ENCODE measurements around the gene B3GNT9.
A peak's percentile ranks its signal among the peaks of the same experiment; 100 is the strongest.

B3GNT9 gene

GRCh38 chr16:67193536-67193935 lies 42.7 kb upstream of the B3GNT9 start:
- Histone ChIP-seq H3K9me3 (ENCODE audit: control insufficient read depth in 2 of 2, low read length in 2 of 2) (no peaks in the 10 kb centered on the region), H3K4me1 (ENCODE audit: control insufficient read depth in 2 of 2, insufficient read depth in 2 of 2, low read length in 2 of 2) (peaks cover 38 to 39% of the 10 kb centered on the region in 2 donors), H3K27ac (ENCODE audit: low read depth in 2 of 2, low read length in 2 of 2) (no peak overlapping the region), H3K36me3 (ENCODE audit: control insufficient read depth in 2 of 2, insufficient read depth in 2 of 2, low read length in 2 of 2) (peaks cover 40 to 49% of the 10 kb centered on the region in 2 donors), H3K27me3 (ENCODE audit: control insufficient read depth in 2 of 2, insufficient read depth in 2 of 2, low read length in 2 of 2) (no peaks in the 10 kb centered on the region), H3K4me3 (ENCODE audit: low read length in 2 of 2) (peak overlapping the region in 1 of 2 donors; percentile 97), H3K9ac (ENCODE audit: low read depth in 1 of 2, low read length in 2 of 2) (peak overlapping the region; percentile 87 to 93)

- peak overlapping the region; percentile 87 to 93 for H3K9ac ChIP-seq (ENCODE audit: low read depth in 1 of 2, low read length in 2 of 2)
- H3K4me1 ChIP-seq (ENCODE audit: control insufficient read depth in 2 of 2, insufficient read depth in 2 of 2, low read length in 2 of 2) = peaks cover 31 to 32% of the 10 kb centered on the region in 2 donors
- peaks cover 37 to 44% of the 10 kb centered on the region in 2 donors for H3K36me3 ChIP-seq (ENCODE audit: control insufficient read depth in 2 of 2, insufficient read depth in 2 of 2, low read length in 2 of 2)
- H3K27ac ChIP-seq (ENCODE audit: low read depth in 2 of 2, low read length in 2 of 2) = no peak overlapping the region
- H3K9me3 ChIP-seq (ENCODE audit: control insufficient read depth in 2 of 2, low read length in 2 of 2) = no peaks in the 10 kb centered on the region
- peak overlapping the region; percentile 90 to 97 for H3K4me3 ChIP-seq (ENCODE audit: low read length in 2 of 2)
- no peaks in the 10 kb centered on the region for H3K27me3 ChIP-seq (ENCODE audit: control insufficient read depth in 2 of 2, insufficient read depth in 2 of 2, low read length in 2 of 2)
These were observed 42.1 kb upstream of the B3GNT9 start for GRCh38 chr16:67192781-67193361.

GRCh38 chr16:67191995-67192681 lies 41.3 kb upstream of the B3GNT9 start, which contains the start of gene E2F4:
Gene E2F4 (plus strand): TSS chr16:67192155. CDS start chr16:67192228, 73 bp downstream.
- no peaks in the 10 kb centered on the region for H3K27me3 ChIP-seq (ENCODE audit: control insufficient read depth in 2 of 2, insufficient read depth in 2 of 2, low read length in 2 of 2)
- H3K9ac ChIP-seq (ENCODE audit: low read depth in 1 of 2, low read length in 2 of 2) = peak within 1 kb of the TSS; percentile 87 to 93
- H3K4me1 ChIP-seq (ENCODE audit: control insufficient read depth in 2 of 2, insufficient read depth in 2 of 2, low read length in 2 of 2) = peaks cover 26 to 28% of the 10 kb centered on the region in 2 donors
- peak within 1 kb of the TSS; percentile 90 to 97 for H3K4me3 ChIP-seq (ENCODE audit: low read length in 2 of 2)
- peaks cover 30 to 37% of the 10 kb centered on the region in 2 donors for H3K36me3 ChIP-seq (ENCODE audit: control insufficient read depth in 2 of 2, insufficient read depth in 2 of 2, low read length in 2 of 2)
- no peaks in the 10 kb centered on the region for H3K9me3 ChIP-seq (ENCODE audit: control insufficient read depth in 2 of 2, low read length in 2 of 2)
- peak within 1 kb of the TSS; percentile 37 to 67 for H3K27ac ChIP-seq (ENCODE audit: low read depth in 2 of 2, low read length in 2 of 2)

- peak overlapping the region; percentile 57 to 90 for H3K4me3 ChIP-seq (ENCODE audit: low read length in 2 of 2)
- no peak overlapping the region for H3K9ac ChIP-seq (ENCODE audit: low read depth in 1 of 2, low read length in 2 of 2)
- no peak overlapping the region for H3K27ac ChIP-seq (ENCODE audit: low read depth in 2 of 2, low read length in 2 of 2)
- H3K27me3 ChIP-seq (ENCODE audit: control insufficient read depth in 2 of 2, insufficient read depth in 2 of 2, low read length in 2 of 2) = no peaks in the 10 kb centered on the region
- peaks cover 26 to 28% of the 10 kb centered on the region in 2 donors for H3K4me1 ChIP-seq (ENCODE audit: control insufficient read depth in 2 of 2, insufficient read depth in 2 of 2, low read length in 2 of 2)
- no peaks in the 10 kb centered on the region for H3K9me3 ChIP-seq (ENCODE audit: control insufficient read depth in 2 of 2, low read length in 2 of 2)
- peaks cover 24 to 30% of the 10 kb centered on the region in 2 donors for H3K36me3 ChIP-seq (ENCODE audit: control insufficient read depth in 2 of 2, insufficient read depth in 2 of 2, low read length in 2 of 2)
These were observed 40.7 kb upstream of the B3GNT9 start for GRCh38 chr16:67191411-67191994.

GRCh38 chr16:67190448-67191399 lies 39.9 kb upstream of the B3GNT9 start:
- Histone ChIP-seq H3K27ac (ENCODE audit: low read depth in 2 of 2, low read length in 2 of 2) (no peak overlapping the region), H3K9ac (ENCODE audit: low read depth in 1 of 2, low read length in 2 of 2) (no peak overlapping the region)

GRCh38 chr16:67190041-67190440 lies 39.2 kb upstream of the B3GNT9 start, which contains the start of gene EXOC3L1:
Gene EXOC3L1 (minus strand): TSS chr16:67190136. CDS start chr16:67189676, 460 bp downstream.
- Histone ChIP-seq H3K27me3 (ENCODE audit: control insufficient read depth in 2 of 2, insufficient read depth in 2 of 2, low read length in 2 of 2) (peaks cover 0 to 2% of the 10 kb centered on the region in 2 donors), H3K27ac (ENCODE audit: low read depth in 2 of 2, low read length in 2 of 2) (no peak within 1 kb of the TSS), H3K4me1 (ENCODE audit: control insufficient read depth in 2 of 2, insufficient read depth in 2 of 2, low read length in 2 of 2) (peaks cover 34 to 35% of the 10 kb centered on the region in 2 donors), H3K4me3 (ENCODE audit: low read length in 2 of 2) (no peak within 1 kb of the TSS), H3K36me3 (ENCODE audit: control insufficient read depth in 2 of 2, insufficient read depth in 2 of 2, low read length in 2 of 2) (peaks cover 9 to 17% of the 10 kb centered on the region in 2 donors), H3K9ac (ENCODE audit: low read depth in 1 of 2, low read length in 2 of 2) (no peak within 1 kb of the TSS), H3K9me3 (ENCODE audit: control insufficient read depth in 2 of 2, low read length in 2 of 2) (no peaks in the 10 kb centered on the region)

More at GRCh38 chr16:67190448-67191399, 39.9 kb upstream of the B3GNT9 start:
- peaks cover 0 to 2% of the 10 kb centered on the region in 2 donors for H3K27me3 ChIP-seq (ENCODE audit: control insufficient read depth in 2 of 2, insufficient read depth in 2 of 2, low read length in 2 of 2)
- peaks cover 28% of the 10 kb centered on the region in 2 donors for H3K4me1 ChIP-seq (ENCODE audit: control insufficient read depth in 2 of 2, insufficient read depth in 2 of 2, low read length in 2 of 2)
- H3K36me3 ChIP-seq (ENCODE audit: control insufficient read depth in 2 of 2, insufficient read depth in 2 of 2, low read length in 2 of 2) = peaks cover 16 to 23% of the 10 kb centered on the region in 2 donors
- no peak overlapping the region for H3K4me3 ChIP-seq (ENCODE audit: low read length in 2 of 2)
- H3K9me3 ChIP-seq (ENCODE audit: control insufficient read depth in 2 of 2, low read length in 2 of 2) = no peaks in the 10 kb centered on the region

- peaks cover 41 to 42% of the 10 kb centered on the region in 2 donors for H3K4me1 ChIP-seq (ENCODE audit: control insufficient read depth in 2 of 2, insufficient read depth in 2 of 2, low read length in 2 of 2)
- H3K4me3 ChIP-seq (ENCODE audit: low read length in 2 of 2) = no peak overlapping the region
- no peak overlapping the region for H3K9ac ChIP-seq (ENCODE audit: low read depth in 1 of 2, low read length in 2 of 2)
- H3K9me3 ChIP-seq (ENCODE audit: control insufficient read depth in 2 of 2, low read length in 2 of 2) = no peaks in the 10 kb centered on the region
- H3K27me3 ChIP-seq (ENCODE audit: control insufficient read depth in 2 of 2, insufficient read depth in 2 of 2, low read length in 2 of 2) = peaks cover 0 to 2% of the 10 kb centered on the region in 2 donors
- no peak overlapping the region for H3K27ac ChIP-seq (ENCODE audit: low read depth in 2 of 2, low read length in 2 of 2)
- H3K36me3 ChIP-seq (ENCODE audit: control insufficient read depth in 2 of 2, insufficient read depth in 2 of 2, low read length in 2 of 2) = peaks cover 3 to 6% of the 10 kb centered on the region in 2 donors
These were observed 38.0 kb upstream of the B3GNT9 start for GRCh38 chr16:67188798-67189197.

GRCh38 chr16:67188323-67188722 lies 37.5 kb upstream of the B3GNT9 start:
- Histone ChIP-seq H3K4me3 (ENCODE audit: low read length in 2 of 2) (no peak overlapping the region), H3K27ac (ENCODE audit: low read depth in 2 of 2, low read length in 2 of 2) (no peak overlapping the region), H3K4me1 (ENCODE audit: control insufficient read depth in 2 of 2, insufficient read depth in 2 of 2, low read length in 2 of 2) (peaks cover 39% of the 10 kb centered on the region in 2 donors), H3K27me3 (ENCODE audit: control insufficient read depth in 2 of 2, insufficient read depth in 2 of 2, low read length in 2 of 2) (peaks cover 0 to 2% of the 10 kb centered on the region in 2 donors), H3K9ac (ENCODE audit: low read depth in 1 of 2, low read length in 2 of 2) (no peak overlapping the region), H3K36me3 (ENCODE audit: control insufficient read depth in 2 of 2, insufficient read depth in 2 of 2, low read length in 2 of 2) (peaks cover 0 to 2% of the 10 kb centered on the region in 2 donors), H3K9me3 (ENCODE audit: control insufficient read depth in 2 of 2, low read length in 2 of 2) (no peaks in the 10 kb centered on the region)

- no peak overlapping the region for H3K9ac ChIP-seq (ENCODE audit: low read depth in 1 of 2, low read length in 2 of 2)
- H3K27ac ChIP-seq (ENCODE audit: low read depth in 2 of 2, low read length in 2 of 2) = no peak overlapping the region
- no peaks in the 10 kb centered on the region for H3K9me3 ChIP-seq (ENCODE audit: control insufficient read depth in 2 of 2, low read length in 2 of 2)
- peaks cover 34 to 35% of the 10 kb centered on the region in 2 donors for H3K4me1 ChIP-seq (ENCODE audit: control insufficient read depth in 2 of 2, insufficient read depth in 2 of 2, low read length in 2 of 2)
- no peaks in the 10 kb centered on the region for H3K36me3 ChIP-seq (ENCODE audit: control insufficient read depth in 2 of 2, insufficient read depth in 2 of 2, low read length in 2 of 2)
- peaks cover 0 to 2% of the 10 kb centered on the region in 2 donors for H3K27me3 ChIP-seq (ENCODE audit: control insufficient read depth in 2 of 2, insufficient read depth in 2 of 2, low read length in 2 of 2)
- H3K4me3 ChIP-seq (ENCODE audit: low read length in 2 of 2) = no peak overlapping the region
These were observed 36.5 kb upstream of the B3GNT9 start for GRCh38 chr16:67187175-67187890.

All from mucosa of rectum (tissue), 2 donors.